Panc1 (cell line): Measurements from ENCODE around the gene SKAP1. TPM values are rescaled to one million over a fixed set of nuclear protein-coding genes. Genes with fewer than 3 reads are reported as not detected.

Experiments
- ATAC-seq: fragments of 200-7000 bp; cut with Tn5 transposase; 2 replicates; pipeline ENCODE4 v1.9.1; 2020; ENCODE audit warnings: mild to moderate bottlenecking, moderate library complexity
- BruUV-seq: library from RNA; stranded (reverse); fragments of 400-500 nt; replicated peaks from 2 replicates; lab custom pipeline; 2021; lab: Mats Ljungman, UMichigan
- CTCF ChIA-PET: fragments of 300-600 bp; sonication (Branson Sonifier 250); formaldehyde crosslinking; loops from one replicate; lab custom pipeline; 2022; ENCODE audit warnings: antibody characterized with exemption; lab: Charles Lee
- POLR2A ChIA-PET: fragments of 300-600 bp; sonication (Branson Sonifier 250); formaldehyde crosslinking; loops from one replicate; lab custom pipeline; 2022; ENCODE audit warnings: antibody characterized with exemption; lab: Charles Lee
- DNase-seq: peaks from one replicate; pipeline ENCODE4 v3.0.0-alpha.2; 2010; ENCODE audit warnings: low read depth, low spot score
- H3K27ac ChIP-seq: 2 replicates; pipeline ENCODE4 v1.5.1; 2011; ENCODE audit warnings: mild to moderate bottlenecking, low read length, inconsistent platforms
- H3K27me3 ChIP-seq: fragments of 200-500 bp; sonication (Bioruptor generic); 2 replicates; pipeline ENCODE4 v1.6.0; 2014; ENCODE audit warnings: low read length, inconsistent platforms; ENCODE audit not compliant: control insufficient read depth, insufficient read depth
- H3K36me3 ChIP-seq: fragments of 200-500 bp; sonication (Bioruptor generic); 2 replicates; pipeline ENCODE4 v1.5.1; 2014; ENCODE audit warnings: inconsistent platforms, mild to moderate bottlenecking, low read length, moderate library complexity; ENCODE audit not compliant: control insufficient read depth, insufficient read depth
- H3K4me1 ChIP-seq: 2 replicates; pipeline ENCODE4 v1.5.1; 2011; ENCODE audit warnings: inconsistent platforms, mild to moderate bottlenecking, low read length, moderate library complexity; ENCODE audit not compliant: control insufficient read depth, insufficient read depth
- H3K4me3 ChIP-seq, 2 experiments: 2 replicates each; pipeline ENCODE4 v1.5.1; 2011 to 2012; ENCODE audit warnings: low read depth in 2 of 2, low read length in 2 of 2, mild to moderate bottlenecking in 2 of 2, inconsistent platforms in 1 of 2, moderate library complexity in 1 of 2
- H3K9me3 ChIP-seq: fragments of 200-500 bp; sonication (Bioruptor generic); 2 replicates; pipeline ENCODE4 v1.5.1; 2014; ENCODE audit warnings: low read depth, mild to moderate bottlenecking, inconsistent platforms, low read length, moderate library complexity; ENCODE audit not compliant: control insufficient read depth, insufficient read depth
- POLR2AphosphoS5 ChIP-seq: IDR thresholded peaks from 2 replicates; pipeline ENCODE4 v1.6.1; 2012; ENCODE audit warnings: mild to moderate bottlenecking, low read depth, low read length, moderate library complexity
- SIN3A ChIP-seq: IDR thresholded peaks from 2 replicates; pipeline ENCODE4 v1.6.1; 2012; ENCODE audit warnings: low read depth, mild to moderate bottlenecking, low read length, moderate library complexity, borderline replicate concordance; ENCODE audit not compliant: insufficient read depth
- TCF7L2 ChIP-seq: IDR thresholded peaks from 2 replicates; pipeline ENCODE4 v1.6.1; 2011; ENCODE audit warnings: mild to moderate bottlenecking, low read depth, low read length, inconsistent platforms
- in situ Hi-C: cut with HindIII; loops from 2 replicates; pipeline ENCODE4 v1.10.0; 2016; ENCODE audit warnings: low sequenced_read_pairs, low pct_unique_long_range_greater_than_20kb
- intact Hi-C: fragments of 100-400 bp; cut with micrococcal nuclease; formaldehyde crosslinking; loops from one replicate; pipeline ENCODE4 v1.10.0; 2022; ENCODE audit not compliant: unreplicated experiment
- total RNA-seq: library from RNA; stranded (reverse); gene quantifications from one replicate; pipeline ENCODE4 v1.2.1, GENCODE V29; 2021; ENCODE audit not compliant: unreplicated experiment
- TF ChIP-seq, protein P1 (sequence below): fragments of 450-650 bp; IDR thresholded peaks from 2 replicates; pipeline ENCODE4 v1.5.1; 2017; ENCODE audit warnings: mild to moderate bottlenecking
- TF ChIP-seq, protein P2 (sequence below), 2 experiments: IDR thresholded peaks; 2 replicates each; pipeline ENCODE4 v1.6.1; 2011 to 2012; ENCODE audit warnings: low read depth in 2 of 2, control low read depth in 1 of 2, low read length in 1 of 2, mild to moderate bottlenecking in 1 of 2, moderate library complexity in 1 of 2; ENCODE audit not compliant: insufficient read depth in 1 of 2

Gene SKAP1
- total RNA-seq, 1 experiment from 2014 or later, result 0.90 TPM

- DNase-seq (no peak), ATAC-seq (no peak)
- Histone ChIP-seq H3K27me3 (no peaks in the 10 kb centered on the region), H3K4me3 (no peak overlapping the region), H3K36me3 (no peaks in the 10 kb centered on the region), H3K27ac (no peak overlapping the region; the same call in 1 of the 2 replicates), H3K4me1 (peaks cover 6% of the 10 kb centered on the region; the same call in 1 of the 2 replicates), H3K9me3 (no peaks in the 10 kb centered on the region)
- intact Hi-C loops (no loop called here), in situ Hi-C loops (no loop called here)
- ChIA-PET POLR2A (no interaction called here), CTCF (interaction anchor here (0.7 kb wide), 1 partner anchor 200 kb away, joined by 3 read pairs; no protein-coding TSS in a partner anchor)
- no TSS peak for BruUV-seq
- TF ChIP-seq, protein P1, sequence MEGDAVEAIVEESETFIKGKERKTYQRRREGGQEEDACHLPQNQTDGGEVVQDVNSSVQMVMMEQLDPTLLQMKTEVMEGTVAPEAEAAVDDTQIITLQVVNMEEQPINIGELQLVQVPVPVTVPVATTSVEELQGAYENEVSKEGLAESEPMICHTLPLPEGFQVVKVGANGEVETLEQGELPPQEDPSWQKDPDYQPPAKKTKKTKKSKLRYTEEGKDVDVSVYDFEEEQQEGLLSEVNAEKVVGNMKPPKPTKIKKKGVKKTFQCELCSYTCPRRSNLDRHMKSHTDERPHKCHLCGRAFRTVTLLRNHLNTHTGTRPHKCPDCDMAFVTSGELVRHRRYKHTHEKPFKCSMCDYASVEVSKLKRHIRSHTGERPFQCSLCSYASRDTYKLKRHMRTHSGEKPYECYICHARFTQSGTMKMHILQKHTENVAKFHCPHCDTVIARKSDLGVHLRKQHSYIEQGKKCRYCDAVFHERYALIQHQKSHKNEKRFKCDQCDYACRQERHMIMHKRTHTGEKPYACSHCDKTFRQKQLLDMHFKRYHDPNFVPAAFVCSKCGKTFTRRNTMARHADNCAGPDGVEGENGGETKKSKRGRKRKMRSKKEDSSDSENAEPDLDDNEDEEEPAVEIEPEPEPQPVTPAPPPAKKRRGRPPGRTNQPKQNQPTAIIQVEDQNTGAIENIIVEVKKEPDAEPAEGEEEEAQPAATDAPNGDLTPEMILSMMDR, result no peak
- TF ChIP-seq TCF7L2 (no peak), SIN3A (no peak), POLR2AphosphoS5 (no peak)
- TF ChIP-seq, protein P2, sequence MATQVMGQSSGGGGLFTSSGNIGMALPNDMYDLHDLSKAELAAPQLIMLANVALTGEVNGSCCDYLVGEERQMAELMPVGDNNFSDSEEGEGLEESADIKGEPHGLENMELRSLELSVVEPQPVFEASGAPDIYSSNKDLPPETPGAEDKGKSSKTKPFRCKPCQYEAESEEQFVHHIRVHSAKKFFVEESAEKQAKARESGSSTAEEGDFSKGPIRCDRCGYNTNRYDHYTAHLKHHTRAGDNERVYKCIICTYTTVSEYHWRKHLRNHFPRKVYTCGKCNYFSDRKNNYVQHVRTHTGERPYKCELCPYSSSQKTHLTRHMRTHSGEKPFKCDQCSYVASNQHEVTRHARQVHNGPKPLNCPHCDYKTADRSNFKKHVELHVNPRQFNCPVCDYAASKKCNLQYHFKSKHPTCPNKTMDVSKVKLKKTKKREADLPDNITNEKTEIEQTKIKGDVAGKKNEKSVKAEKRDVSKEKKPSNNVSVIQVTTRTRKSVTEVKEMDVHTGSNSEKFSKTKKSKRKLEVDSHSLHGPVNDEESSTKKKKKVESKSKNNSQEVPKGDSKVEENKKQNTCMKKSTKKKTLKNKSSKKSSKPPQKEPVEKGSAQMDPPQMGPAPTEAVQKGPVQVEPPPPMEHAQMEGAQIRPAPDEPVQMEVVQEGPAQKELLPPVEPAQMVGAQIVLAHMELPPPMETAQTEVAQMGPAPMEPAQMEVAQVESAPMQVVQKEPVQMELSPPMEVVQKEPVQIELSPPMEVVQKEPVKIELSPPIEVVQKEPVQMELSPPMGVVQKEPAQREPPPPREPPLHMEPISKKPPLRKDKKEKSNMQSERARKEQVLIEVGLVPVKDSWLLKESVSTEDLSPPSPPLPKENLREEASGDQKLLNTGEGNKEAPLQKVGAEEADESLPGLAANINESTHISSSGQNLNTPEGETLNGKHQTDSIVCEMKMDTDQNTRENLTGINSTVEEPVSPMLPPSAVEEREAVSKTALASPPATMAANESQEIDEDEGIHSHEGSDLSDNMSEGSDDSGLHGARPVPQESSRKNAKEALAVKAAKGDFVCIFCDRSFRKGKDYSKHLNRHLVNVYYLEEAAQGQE (IDR thresholded peaks at IDR 0.05; ENCODE audit: insufficient read depth in 1 of 2, low read depth in 2 of 2, low read length in 1 of 2), result no peak
These were observed 82.8 kb downstream of the SKAP1 start for GRCh38 chr17:48347177-48347576.

GRCh38 chr17:48344251-48344650 is 85.8 kb downstream of the SKAP1 start:
- CTCF ChIA-PET, result no interaction called here
- BruUV-seq, result no TSS peak
- in situ Hi-C loops, result no loop called here

More at GRCh38 chr17:48344251-48344650, 85.8 kb downstream of the SKAP1 start:
- ATAC-seq (no peak), DNase-seq (no peak)
- TF ChIP-seq TCF7L2, result no peak
- no peak for TF ChIP-seq POLR2AphosphoS5
- TF ChIP-seq SIN3A, result no peak
- TF ChIP-seq, protein P1, result no peak
- TF ChIP-seq, protein P2 (IDR thresholded peaks at IDR 0.05; ENCODE audit: insufficient read depth in 1 of 2, low read depth in 2 of 2, low read length in 1 of 2), result no peak
- POLR2A ChIA-PET, result interaction anchor here (0.6 kb wide), 1 partner anchor 200 kb away, joined by 3 read pairs; no protein-coding TSS in a partner anchor
- no peaks in the 10 kb centered on the region for H3K9me3 ChIP-seq
- H3K27ac ChIP-seq, result no peak overlapping the region
- H3K4me1 ChIP-seq, result no peaks in the 10 kb centered on the region
- intact Hi-C loops, result no loop called here
- H3K36me3 ChIP-seq, result no peaks in the 10 kb centered on the region
- H3K4me3 ChIP-seq, result no peak overlapping the region
- no peaks in the 10 kb centered on the region for H3K27me3 ChIP-seq
